GM12873 (cell line): ENCODE data around the gene PTBP1.

Experiments used
- CTCF ChIP-seq: IDR thresholded peaks from 2 replicates; pipeline ENCODE4 v1.5.1; 2012; ENCODE audit warnings: low read depth, mild to moderate bottlenecking, moderate library complexity, low read length, control low read depth; ENCODE audit not compliant: insufficient read depth; ENCODE audit errors: missing control alignments

PTBP1 gene

GRCh38 chr19:764301-764700, 33.0 kb upstream of the PTBP1 start:
- no peak for TF ChIP-seq CTCF

DNA sequence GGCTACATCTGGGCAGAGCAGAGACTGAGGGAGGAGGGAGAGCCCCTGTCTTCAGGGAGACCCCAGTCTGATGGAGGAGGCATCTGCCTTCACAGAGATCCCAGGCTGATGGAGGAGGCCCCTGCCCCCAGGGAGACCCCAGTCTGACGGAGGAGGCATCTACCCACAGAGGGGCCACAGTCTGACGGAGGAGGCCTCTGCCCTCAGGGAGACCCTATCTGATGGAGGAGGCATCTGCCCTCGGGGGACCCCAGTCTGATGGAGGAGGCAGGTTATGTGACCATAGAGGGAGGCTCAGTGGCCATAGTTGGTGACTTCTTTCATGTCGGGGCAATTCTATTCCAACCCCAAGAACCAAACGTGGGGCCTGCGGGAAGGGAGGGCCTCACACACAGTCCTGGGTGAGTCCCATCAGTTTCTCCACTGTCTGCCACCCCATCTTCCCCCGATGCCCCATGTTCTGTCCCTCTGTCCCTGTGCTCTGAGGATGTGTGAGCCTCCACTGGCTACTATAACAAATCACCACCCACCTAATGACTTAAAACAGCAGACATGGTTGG, 32.0 kb upstream of the PTBP1 start:
- no peak for TF ChIP-seq CTCF

DNA sequence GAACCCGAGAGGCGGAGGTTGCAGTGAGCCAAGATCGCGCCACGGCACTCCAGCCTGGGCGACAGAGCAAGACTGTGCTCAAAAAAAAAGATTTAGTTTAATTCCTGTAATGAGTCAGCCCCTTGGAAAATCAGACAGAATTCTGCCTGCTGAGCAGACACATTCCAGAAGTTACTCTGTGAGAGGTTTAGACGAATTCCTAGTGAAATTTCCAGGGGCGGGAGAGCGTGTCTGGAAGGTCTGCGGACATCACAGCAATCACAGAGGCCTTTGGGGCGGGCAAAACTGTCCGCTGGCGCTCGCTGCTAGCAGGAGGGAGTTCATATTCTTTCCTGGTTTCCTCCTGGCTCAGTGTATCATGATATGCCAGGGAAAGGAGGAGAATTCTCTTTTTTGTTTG, 28.8 kb upstream of the PTBP1 start:
- TF ChIP-seq CTCF: no peak

GRCh38 chr19:769616-770015, 27.6 kb upstream of the PTBP1 start:
- TF ChIP-seq CTCF: no peak

GRCh38 chr19:771332-771785, 25.9 kb upstream of the PTBP1 start:
- peak; percentile 66 for TF ChIP-seq CTCF

GRCh38 chr19:772063-772462, 25.2 kb upstream of the PTBP1 start:
- no peak for TF ChIP-seq CTCF

GRCh38 chr19:772730-773436, 24.4 kb upstream of the PTBP1 start:
- no peak for TF ChIP-seq CTCF
